Mucosa of rectum (tissue), 2 donors: ENCODE data around the gene PNLIPRP3.
"Not testable (repeated sequence)": the region's sequence is repeated elsewhere in the genome, so short reads cannot be mapped to it uniquely, and the experiment has no call there.

ENCODE experiments used
- H3K27ac ChIP-seq, 2 donors: one replicate each; pipeline ENCODE4 v1.7.0; 2013; ENCODE audit warnings: inconsistent platforms in 2 of 2, low read depth in 2 of 2, low read length in 2 of 2
- H3K27me3 ChIP-seq, 2 donors: one replicate each; pipeline ENCODE4 v1.7.0; 2013; ENCODE audit warnings: low read length in 2 of 2; ENCODE audit not compliant: control insufficient read depth in 2 of 2, insufficient read depth in 2 of 2
- H3K36me3 ChIP-seq, 2 donors: one replicate each; pipeline ENCODE4 v1.7.0; 2013; ENCODE audit warnings: low read length in 2 of 2; ENCODE audit not compliant: control insufficient read depth in 2 of 2, insufficient read depth in 2 of 2
- H3K4me1 ChIP-seq, 2 donors: one replicate each; pipeline ENCODE4 v1.7.0; 2013; ENCODE audit warnings: low read length in 2 of 2, mild to moderate bottlenecking in 1 of 2; ENCODE audit not compliant: control insufficient read depth in 2 of 2, insufficient read depth in 2 of 2
- H3K4me3 ChIP-seq, 2 donors: one replicate each; pipeline ENCODE4 v1.7.0; 2013; ENCODE audit warnings: low read length in 2 of 2
- H3K9ac ChIP-seq, 2 donors: one replicate each; pipeline ENCODE4 v1.7.0; 2013; ENCODE audit warnings: low read length in 2 of 2, low read depth in 1 of 2, mild to moderate bottlenecking in 1 of 2
- H3K9me3 ChIP-seq, 2 donors: one replicate each; pipeline ENCODE4 v1.7.0; 2013; ENCODE audit warnings: low read length in 2 of 2; ENCODE audit not compliant: control insufficient read depth in 2 of 2
- donor health status: healthy.
- donor health status: Normal muscosa, but diverticular disease.

The PNLIPRP3 gene

GRCh38 chr10:116427671-116428070 is at the start of gene PNLIPRP3:
PNLIPRP3 (plus strand) TSS chr10:116427847; CDS start chr10:116428013, 166 bp downstream.
- Histone ChIP-seq H3K36me3 (no peaks in the 10 kb centered on the region), H3K4me3 (no peak within 1 kb of the TSS), H3K4me1 (no peaks in the 10 kb centered on the region), H3K9ac (no peak within 1 kb of the TSS), H3K27ac (no peak within 1 kb of the TSS), H3K9me3 (no peaks in the 10 kb centered on the region), H3K27me3 (peaks cover 0 to 7% of the 10 kb centered on the region in 2 donors)

DNA sequence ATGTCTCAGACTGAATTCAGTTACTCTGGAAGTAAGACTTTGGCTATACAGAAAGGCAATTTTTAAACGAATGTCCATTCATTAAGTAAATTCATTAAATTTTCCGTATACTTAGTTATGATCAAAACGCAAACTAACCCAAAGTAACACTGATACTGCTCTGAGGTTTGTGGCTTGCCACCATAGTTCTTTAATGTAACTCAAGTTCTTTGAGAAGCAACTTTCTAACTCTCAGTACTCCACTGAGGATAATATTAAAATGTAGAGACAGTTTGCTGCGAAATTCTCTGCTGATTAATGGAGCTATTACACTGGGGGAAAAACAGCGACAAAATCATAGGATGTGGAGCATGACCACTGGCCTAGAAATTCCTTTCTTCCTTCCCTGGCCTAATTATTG is 45.4 kb upstream of the PNLIPRP3 start:
- Histone ChIP-seq H3K36me3 (no peaks in the 10 kb centered on the region), H3K9me3 (no peaks in the 10 kb centered on the region), H3K9ac (no peak overlapping the region), H3K27ac (no peak overlapping the region), H3K27me3 (no peaks in the 10 kb centered on the region), H3K4me1 (no peaks in the 10 kb centered on the region), H3K4me3 (no peak overlapping the region)

- Histone ChIP-seq H3K27me3 (no peaks in the 10 kb centered on the region), H3K4me1 (no peaks in the 10 kb centered on the region), H3K9me3 (no peaks in the 10 kb centered on the region), H3K4me3 (no peak overlapping the region), H3K36me3 (no peaks in the 10 kb centered on the region), H3K9ac (no peak overlapping the region), H3K27ac (no peak overlapping the region)
Measured at GRCh38 chr10:116385311-116385710, 42.3 kb upstream of the PNLIPRP3 start.

DNA sequence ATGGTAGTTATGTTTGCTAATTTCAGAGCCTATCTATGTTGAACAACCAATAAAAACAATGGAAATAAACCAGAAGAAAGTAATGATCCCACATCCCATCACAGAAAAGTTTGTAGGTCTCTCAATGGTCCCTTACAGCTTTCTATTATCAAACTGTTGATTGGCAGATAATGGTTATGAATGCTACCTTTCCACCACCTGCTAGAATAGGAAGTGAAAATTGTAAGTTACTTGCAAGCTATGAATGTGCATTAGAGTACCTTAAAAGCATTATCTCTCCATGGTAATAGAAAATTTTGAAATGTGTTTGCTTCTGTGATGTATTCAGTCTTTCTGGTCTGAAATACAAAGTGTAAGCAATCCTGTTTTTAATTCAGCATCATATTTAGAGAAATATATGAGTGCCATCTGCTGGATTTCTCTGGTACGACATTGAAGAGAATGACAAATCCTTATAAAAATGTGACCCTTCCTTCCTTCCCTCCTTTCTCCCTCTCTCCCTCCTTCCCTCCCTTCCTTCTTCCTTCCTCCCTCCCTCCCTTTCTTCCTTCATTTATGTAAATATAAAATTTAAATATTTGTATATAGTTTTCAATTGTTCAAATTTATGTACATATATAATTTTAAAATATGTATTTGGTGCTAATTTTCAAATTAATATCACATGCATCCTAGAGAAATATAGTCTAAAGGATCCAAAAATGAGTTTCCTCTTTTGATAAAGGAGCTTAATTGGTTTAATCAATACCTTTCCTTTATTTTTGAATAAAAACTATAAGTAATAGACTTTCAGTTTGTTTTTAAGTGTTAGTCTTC is 41.4 kb upstream of the PNLIPRP3 start:
- Histone ChIP-seq H3K4me3 (no peak overlapping the region), H3K9ac (no peak overlapping the region), H3K4me1 (no peaks in the 10 kb centered on the region), H3K27me3 (no peaks in the 10 kb centered on the region), H3K36me3 (no peaks in the 10 kb centered on the region), H3K27ac (no peak overlapping the region), H3K9me3 (no peaks in the 10 kb centered on the region)

GRCh38 chr10:116393246-116393831 is 34.3 kb upstream of the PNLIPRP3 start:
- H3K36me3 ChIP-seq, H3K27ac ChIP-seq, H3K9ac ChIP-seq, H3K4me3 ChIP-seq, H3K9me3 ChIP-seq, H3K4me1 ChIP-seq, H3K27me3 ChIP-seq: not testable (repeated sequence)

- Histone ChIP-seq H3K9ac (no peak overlapping the region), H3K27ac (no peak overlapping the region), H3K36me3 (no peaks in the 10 kb centered on the region), H3K9me3 (no peaks in the 10 kb centered on the region), H3K27me3 (no peaks in the 10 kb centered on the region), H3K4me1 (no peaks in the 10 kb centered on the region), H3K4me3 (no peak overlapping the region)
Measured at GRCh38 chr10:116395223-116395985, 32.2 kb upstream of the PNLIPRP3 start.

GRCh38 chr10:116398224-116398623 is 29.4 kb upstream of the PNLIPRP3 start:
- Histone ChIP-seq H3K4me3 (no peak overlapping the region), H3K27me3 (no peaks in the 10 kb centered on the region), H3K9ac (no peak overlapping the region), H3K9me3 (no peaks in the 10 kb centered on the region), H3K36me3 (no peaks in the 10 kb centered on the region), H3K4me1 (no peaks in the 10 kb centered on the region), H3K27ac (no peak overlapping the region)

GRCh38 chr10:116402858-116403257 is 24.8 kb upstream of the PNLIPRP3 start:
- Histone ChIP-seq H3K27me3 (no peaks in the 10 kb centered on the region), H3K9ac (no peak overlapping the region), H3K9me3 (no peaks in the 10 kb centered on the region), H3K4me1 (no peaks in the 10 kb centered on the region), H3K27ac (no peak overlapping the region), H3K36me3 (no peaks in the 10 kb centered on the region), H3K4me3 (no peak overlapping the region)

DNA sequence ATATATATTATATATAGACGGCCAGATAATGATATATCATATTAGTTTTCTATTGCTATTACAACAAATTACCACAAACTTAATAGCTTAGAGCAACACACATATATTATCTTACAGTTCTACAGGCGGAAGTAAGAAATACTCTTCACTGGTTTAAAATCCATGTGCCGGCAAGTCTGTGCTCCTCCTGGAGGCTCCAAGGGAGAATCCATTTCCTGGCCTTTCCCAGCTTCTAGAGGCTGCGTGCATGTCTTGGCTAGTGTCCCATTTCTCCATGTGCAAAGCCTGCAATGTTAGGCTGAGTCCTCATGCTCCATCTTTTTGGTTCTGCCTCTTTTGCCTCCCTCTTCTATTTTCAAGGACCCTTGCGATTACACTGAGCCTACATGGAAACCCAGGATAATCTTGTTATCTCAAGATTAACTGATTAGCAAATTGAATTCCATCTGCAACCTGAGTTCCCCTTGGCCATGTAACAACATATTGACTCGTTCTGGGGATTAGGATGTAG is 23.9 kb upstream of the PNLIPRP3 start:
- no peaks in the 10 kb centered on the region for H3K4me1 ChIP-seq
- no peak overlapping the region for H3K4me3 ChIP-seq
- H3K27me3 ChIP-seq: no peaks in the 10 kb centered on the region
- no peak overlapping the region for H3K9ac ChIP-seq
- H3K9me3 ChIP-seq: no peaks in the 10 kb centered on the region
- H3K27ac ChIP-seq: no peak overlapping the region
- H3K36me3 ChIP-seq: no peaks in the 10 kb centered on the region

DNA sequence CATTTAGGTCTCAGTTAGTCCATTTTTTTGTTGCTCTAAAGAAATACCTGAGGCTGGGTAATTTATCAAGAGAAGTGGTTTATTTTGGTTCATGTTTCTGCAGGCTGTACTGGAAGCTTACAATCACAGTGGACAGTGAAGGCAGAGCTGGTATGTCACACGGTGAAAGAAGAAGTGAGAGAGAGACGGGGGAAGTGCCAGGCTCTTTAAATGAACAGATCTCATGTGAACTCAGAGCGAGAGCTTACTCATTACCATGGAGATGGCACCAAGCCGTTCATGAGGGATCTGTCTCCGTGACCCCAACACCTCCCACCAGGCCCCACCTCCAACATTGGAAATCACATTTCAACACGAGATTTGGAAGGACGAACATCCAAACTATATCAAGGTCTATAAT is 18.9 kb upstream of the PNLIPRP3 start:
- H3K27ac ChIP-seq: no peak overlapping the region
- H3K4me3 ChIP-seq: no peak overlapping the region
- no peaks in the 10 kb centered on the region for H3K4me1 ChIP-seq
- no peaks in the 10 kb centered on the region for H3K36me3 ChIP-seq
- H3K9me3 ChIP-seq: no peaks in the 10 kb centered on the region
- no peaks in the 10 kb centered on the region for H3K27me3 ChIP-seq
- no peak overlapping the region for H3K9ac ChIP-seq
